SIG-M5 treated with dmso at 0.1 percent for 504 hours (cell line): Measurements from ENCODE around the gene GPR142.

Source experiments
- DNase-seq: peaks from one replicate; lab custom pipeline; 2025; ENCODE audit not compliant: unreplicated experiment; lab: John Stamatoyannopoulos, UW

GPR142 gene

GRCh38 chr17:74344658-74345057, 22.6 kb upstream of the GPR142 start:
- no peak for DNase-seq

- DNase-seq, result no peak
Observed at GRCh38 chr17:74345433-74346241, 21.7 kb upstream of the GPR142 start.

DNA sequence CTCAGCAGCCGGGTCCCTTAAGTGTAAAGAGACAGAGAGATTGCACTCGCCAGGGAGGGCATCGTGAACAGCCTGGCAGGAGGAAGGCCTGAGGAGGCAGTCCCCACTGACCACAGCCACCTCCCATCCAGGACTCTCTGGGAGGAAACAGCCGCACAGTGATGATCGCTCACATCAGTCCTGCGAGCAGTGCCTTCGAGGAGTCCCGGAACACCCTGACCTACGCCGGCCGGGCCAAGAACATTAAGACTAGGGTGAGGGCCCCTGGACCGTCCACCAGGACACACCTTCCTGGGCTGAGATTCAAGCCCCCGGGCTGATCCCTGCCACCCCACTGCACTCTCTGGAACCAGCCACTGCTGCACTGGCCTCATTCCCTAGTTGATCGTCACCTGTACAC, 19.7 kb upstream of the GPR142 start:
- DNase-seq, result no peak

GRCh38 chr17:74349120-74349519, 18.2 kb upstream of the GPR142 start:
- no peak for DNase-seq

DNA sequence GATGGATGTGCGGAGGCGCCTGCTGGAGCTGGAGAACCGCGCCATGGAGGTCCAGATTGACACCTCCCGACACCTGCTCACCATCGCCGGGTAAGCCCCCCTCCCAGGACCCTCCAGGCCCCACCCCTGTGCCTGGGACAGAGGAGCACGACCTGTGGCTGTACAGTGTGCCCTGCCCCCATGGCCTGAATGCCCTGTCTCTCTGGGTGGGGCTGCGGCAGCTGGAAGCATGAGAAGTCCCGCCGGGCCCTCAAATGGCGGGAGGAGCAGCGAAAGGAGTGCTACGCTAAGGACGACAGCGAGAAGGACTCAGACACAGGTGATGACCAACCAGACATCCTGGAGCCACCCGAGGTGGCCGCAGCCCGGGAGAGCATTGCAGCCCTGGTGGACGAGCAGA, 16.8 kb upstream of the GPR142 start:
- DNase-seq, result no peak

- no peak for DNase-seq
Observed at GRCh38 chr17:74351552-74352210, 15.6 kb upstream of the GPR142 start.

DNA sequence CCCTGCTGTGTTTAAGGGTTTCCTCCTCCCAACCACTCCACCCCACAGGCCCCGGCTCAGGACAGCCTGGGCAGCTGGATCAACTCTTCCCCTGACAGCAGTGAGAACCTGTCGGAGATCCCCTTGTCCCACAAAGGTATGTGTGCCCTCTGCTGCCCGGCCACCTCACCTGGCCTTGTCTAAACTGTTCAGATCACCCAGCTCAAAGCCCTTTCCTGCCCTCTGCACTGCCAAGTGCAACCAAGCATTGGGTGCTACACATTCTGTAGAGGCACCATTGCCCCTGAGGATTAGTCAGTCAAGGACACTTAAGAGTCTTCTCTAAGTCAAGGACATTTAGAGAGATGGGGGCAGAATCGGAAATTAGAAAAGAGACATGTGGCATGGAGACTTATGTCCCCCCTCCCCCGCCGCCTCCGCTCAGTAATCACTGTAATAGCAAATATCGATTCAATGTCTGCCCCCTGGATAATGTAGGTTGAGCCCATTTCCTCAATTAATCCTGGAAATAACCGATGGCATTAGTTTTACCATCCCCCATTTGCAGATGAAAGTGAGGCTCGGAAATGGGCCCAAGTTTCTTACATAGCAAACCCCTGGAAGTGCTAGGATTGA, 13.8 kb upstream of the GPR142 start:
- DNase-seq, result no peak

GRCh38 chr17:74354123-74354522, 13.2 kb upstream of the GPR142 start:
- peak; percentile 60 for DNase-seq

- DNase-seq, result no peak
Observed at GRCh38 chr17:74354561-74354960, 12.7 kb upstream of the GPR142 start.

DNA sequence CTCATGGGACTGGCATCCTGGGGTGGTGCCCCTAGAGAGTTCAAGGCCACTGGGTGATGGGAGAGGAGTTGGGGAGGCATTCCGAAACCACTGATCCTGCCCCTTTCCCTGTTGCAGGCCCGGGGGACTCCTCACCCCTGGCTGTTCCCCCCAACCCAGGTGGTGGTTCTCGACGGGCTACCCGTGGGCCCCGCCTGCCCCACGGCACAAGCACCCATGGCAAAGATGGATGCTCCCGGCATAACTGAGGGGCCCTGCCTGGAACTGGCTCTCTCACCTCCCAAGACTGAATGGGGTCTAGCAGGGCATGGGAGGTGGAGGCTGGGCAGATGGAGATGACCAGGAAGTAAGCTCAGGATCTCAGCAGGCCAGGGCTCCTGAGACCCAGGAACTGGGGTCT, 12.2 kb upstream of the GPR142 start:
- no peak for DNase-seq

GRCh38 chr17:74356646-74357465, 10.4 kb upstream of the GPR142 start:
- DNase-seq, result no peak

GRCh38 chr17:74357466-74357809, 9.9 kb upstream of the GPR142 start:
- no peak for DNase-seq

GRCh38 chr17:74358697-74359096, 8.6 kb upstream of the GPR142 start:
- DNase-seq, result no peak

- DNase-seq, result no peak
Observed at GRCh38 chr17:74359916-74360315, 7.4 kb upstream of the GPR142 start.

DNA sequence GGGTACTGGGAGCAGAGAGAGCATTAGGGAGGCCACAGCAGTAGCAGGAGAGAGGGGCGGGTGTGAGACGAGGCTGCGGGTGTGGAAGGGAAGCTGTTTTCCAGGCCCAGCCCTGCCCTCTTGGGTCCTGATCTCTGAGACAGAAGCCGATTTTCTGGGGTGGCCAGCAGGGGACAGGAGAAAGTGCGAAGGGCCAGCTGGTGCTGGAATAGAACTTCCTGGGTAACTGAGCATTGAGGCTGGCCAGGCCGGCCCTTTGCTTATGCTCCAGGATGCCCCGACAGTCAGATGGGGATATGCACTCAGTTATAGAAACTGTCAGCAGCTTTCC, 6.4 kb upstream of the GPR142 start:
- no peak for DNase-seq

- no peak for DNase-seq
Observed at GRCh38 chr17:74361230-74362068, 5.9 kb upstream of the GPR142 start, which contains the start of gene BTBD17. BTBD17 (minus strand) TSS chr17:74361868; CDS start chr17:74361819, 49 bp downstream.

- no peak for DNase-seq
Observed at GRCh38 chr17:74362069-74362405, 5.3 kb upstream of the GPR142 start.

- no peak for DNase-seq
Observed at GRCh38 chr17:74362810-74363498, 4.4 kb upstream of the GPR142 start.

DNA sequence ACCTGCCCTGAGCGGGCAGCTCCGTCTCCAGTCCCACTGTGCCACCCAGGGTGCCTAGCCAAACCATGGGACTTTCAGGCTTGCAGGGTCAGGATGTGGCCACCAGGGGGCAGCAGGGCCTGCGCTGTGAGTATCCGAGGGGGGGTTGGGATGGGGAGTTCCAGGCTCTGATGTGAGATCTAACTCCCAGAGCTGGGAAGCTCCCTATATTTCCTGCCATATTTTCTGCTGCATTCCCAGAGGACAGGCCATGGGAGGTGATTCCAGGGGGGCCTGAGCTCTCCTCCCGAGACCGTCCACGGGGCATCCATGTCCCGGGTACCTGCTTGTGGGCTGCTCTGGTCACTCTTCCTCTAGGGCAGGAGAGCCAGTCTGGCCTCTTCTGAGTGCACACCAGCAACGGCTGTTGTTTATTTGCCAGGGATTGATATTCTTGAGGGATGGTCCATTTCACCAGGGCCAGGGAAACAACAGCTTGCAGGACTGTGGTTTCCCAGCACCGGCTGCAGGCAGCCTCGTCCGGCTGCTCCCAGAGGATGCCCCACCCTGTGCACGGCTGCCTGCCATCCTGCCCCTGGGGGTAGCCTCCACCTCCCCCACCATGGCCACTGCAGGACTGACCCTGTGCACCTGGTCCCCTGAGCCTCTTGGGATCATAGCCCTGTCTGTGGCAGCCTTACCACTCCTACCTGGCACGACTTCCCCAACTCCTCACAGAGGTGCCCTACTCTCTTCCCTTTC, 1.2 kb downstream of the GPR142 start:
- peak; percentile 50 for DNase-seq
